K562 (cell line): ENCODE measurements around the gene HDAC7. TPM values are rescaled to one million over a fixed set of nuclear protein-coding genes. Genes with fewer than 3 reads are reported as not detected.

ENCODE experiments used
- ATAC-seq: fragments of 200-7000 bp; cut with Tn5 transposase; 3 replicates; pipeline ENCODE4 v1.9.1; 2020; ENCODE audit warnings: moderate library complexity
- BruUV-seq: library from RNA; stranded (reverse); fragments of 400-500 nt; replicated peaks from 2 replicates; lab custom pipeline; 2021; lab: Mats Ljungman, UMichigan
- CTCF ChIA-PET: fragments of 300-600 bp; formaldehyde crosslinking; extraction: SDS; loops from one replicate; lab custom pipeline; 2021; ENCODE audit warnings: low intra/inter-chr PET ratio; lab: Yijun Ruan, JAX
- POLR2A ChIA-PET: fragments of 300-600, 350-650 bp; sonication (Branson Sonifier 250); formaldehyde crosslinking; extraction: SDS; loops from one replicate; lab custom pipeline; 2021; ENCODE audit warnings: antibody characterized with exemption, inconsistent platforms; lab: Yijun Ruan, JAX
- DNase-seq, 4 experiments: peaks; one replicate each; pipeline versions ENCODE4 v3.0.0 to v3.0.0-alpha.2; 2011 to 2018; ENCODE audit warnings: low spot score in 3 of 4, mixed read lengths in 3 of 4; ENCODE audit errors: extremely low read depth in 1 of 4
- FAIRE-seq: peaks from 2 replicates; lab custom pipeline; 2011; peaks lifted over from hg19 to GRCh38; lab: Jason Lieb, UNC
- H2AFZ ChIP-seq: 2 replicates; pipeline ENCODE4 v1.6.0; 2011; ENCODE audit warnings: low read depth, low read length, control low read depth, inconsistent platforms
- H3K27ac ChIP-seq: fragments of 200-600 bp; 3 replicates; pipeline ENCODE4 v1.8.0; 2011; ENCODE audit warnings: low read depth, mild to moderate bottlenecking, control low read depth, inconsistent platforms, low read length, moderate library complexity, mixed read lengths; ENCODE audit errors: extremely low read depth
- H3K27me3 ChIP-seq, 2 experiments: fragments of 300-600 bp in 1 of 2; 2 replicates in 1 of 2; 3 replicates in 1 of 2; pipeline versions ENCODE4 v1.6.0 to v1.8.0; 2011; ENCODE audit warnings: inconsistent platforms in 2 of 2, low read length in 2 of 2, mild to moderate bottlenecking in 1 of 2, mixed read lengths in 1 of 2, moderate library complexity in 1 of 2; ENCODE audit not compliant: control insufficient read depth in 2 of 2, insufficient read depth in 2 of 2
- H3K36me3 ChIP-seq: fragments of 300-600 bp; 3 replicates; pipeline ENCODE4 v1.8.0; 2011; ENCODE audit warnings: mild to moderate bottlenecking, low read length, inconsistent platforms; ENCODE audit not compliant: control insufficient read depth, insufficient read depth
- H3K4me1 ChIP-seq, 2 experiments: fragments of 200-600 bp in 1 of 2; replicated peaks in 1 of 2; 2 replicates in 1 of 2; 3 replicates in 1 of 2; pipeline versions ENCODE4 v1.5.1 to v1.8.0; 2011; ENCODE audit warnings: inconsistent platforms in 2 of 2, low read length in 2 of 2, mild to moderate bottlenecking in 1 of 2, mixed read lengths in 1 of 2, moderate library complexity in 1 of 2; ENCODE audit not compliant: control insufficient read depth in 2 of 2, insufficient read depth in 2 of 2
- H3K4me2 ChIP-seq: 2 replicates; pipeline ENCODE4 v1.6.1; 2011; ENCODE audit warnings: low read length, control low read depth, inconsistent platforms, mixed read lengths; ENCODE audit not compliant: insufficient read depth
- H3K4me3 ChIP-seq: fragments of 200-600 bp; sonication (generic), shearing (Covaris generic); 2 replicates; pipeline ENCODE4 v1.5.1; 2016; ENCODE audit warnings: control low read depth, inconsistent platforms
- H3K79me2 ChIP-seq: fragments of 200-600 bp; 3 replicates; pipeline ENCODE4 v1.8.0; 2011; ENCODE audit warnings: low read length, inconsistent platforms; ENCODE audit not compliant: control insufficient read depth, insufficient read depth
- H3K9ac ChIP-seq, 2 experiments: 2 replicates each; pipeline versions ENCODE4 v1.6.0 to v1.6.1; 2011; ENCODE audit warnings: low read depth in 2 of 2, low read length in 2 of 2, control low read depth in 1 of 2, inconsistent platforms in 1 of 2, mild to moderate bottlenecking in 1 of 2, mixed read lengths in 1 of 2; ENCODE audit not compliant: insufficient read depth in 1 of 2
- H3K9me1 ChIP-seq: one replicate; pipeline ENCODE4 v1.6.0; 2011; ENCODE audit warnings: inconsistent platforms, mild to moderate bottlenecking, low read length, moderate library complexity; ENCODE audit not compliant: control insufficient read depth, insufficient read depth
- H3K9me3 ChIP-seq: replicated peaks from 2 replicates; pipeline ENCODE4 v1.5.1; 2011; ENCODE audit warnings: low read depth, low read length, inconsistent platforms; ENCODE audit not compliant: control insufficient read depth, insufficient read depth
- H4K20me1 ChIP-seq: replicated peaks from 2 replicates; pipeline ENCODE4 v1.6.1; 2011; ENCODE audit warnings: low read length, inconsistent platforms, mixed read lengths; ENCODE audit not compliant: control insufficient read depth, insufficient read depth
- CEBPB ChIP-seq: fragments of 450-650 bp; IDR thresholded peaks from 2 replicates; pipeline ENCODE4 v1.6.1; 2016; ENCODE audit warnings: missing genetic modification characterization, missing compliant biosample characterization
- DEAF1 ChIP-seq: fragments of 450-650 bp; formaldehyde crosslinking; IDR thresholded peaks from 2 replicates; pipeline ENCODE4 v1.4.0; 2020; ENCODE audit warnings: mild to moderate bottlenecking, moderate library complexity
- ESRRA ChIP-seq: fragments of 450-650 bp; IDR thresholded peaks from 2 replicates; pipeline ENCODE4 v1.6.1; 2014; ENCODE audit warnings: low read depth, mild to moderate bottlenecking, moderate library complexity, borderline replicate concordance
- FOXP4 ChIP-seq: sonication (generic); formaldehyde crosslinking; IDR thresholded peaks from 2 replicates; pipeline ENCODE4 v1.8.0; 2022; ENCODE audit warnings: mild to moderate bottlenecking, missing genetic modification reagents, borderline replicate concordance
- YY1 ChIP-seq, 3 experiments: IDR thresholded peaks; 2 replicates each; pipeline ENCODE4 v1.6.1; 2011; ENCODE audit warnings: low read length in 2 of 3, mild to moderate bottlenecking in 2 of 3, moderate library complexity in 2 of 3, borderline replicate concordance in 1 of 3, control low read depth in 1 of 3, low read depth in 1 of 3; ENCODE audit not compliant: insufficient read depth in 3 of 3, insufficient replicate concordance in 2 of 3, control insufficient read depth in 1 of 3, insufficient read length in 1 of 3; ENCODE audit errors: extremely low read depth in 1 of 3
- ZNF124 ChIP-seq: sonication (generic); formaldehyde crosslinking; IDR thresholded peaks from 2 replicates; pipeline ENCODE4 v1.8.1; 2022; ENCODE audit warnings: missing genetic modification reagents
- ZNF354B ChIP-seq: fragments of 250-450 bp; sonication (Bioruptor Pico); IDR thresholded peaks from 2 replicates; pipeline ENCODE4 v1.4.0; 2020
- ZNF696 ChIP-seq: fragments of 250-450 bp; sonication (Bioruptor Pico); conservative IDR thresholded peaks from 2 replicates; pipeline ENCODE4 v1.4.0; 2020; ENCODE audit warnings: mild to moderate bottlenecking, moderate library complexity
- WGBS: fragments of 100-300 bp; shearing (Covaris generic); methylation state at CpG from one replicate; pipeline ENCODE4 v1.1.6; 2016; ENCODE audit warnings: low coverage, mixed read lengths; ENCODE audit not compliant: insufficient coverage; ENCODE audit errors: missing lambda C conversion rate; 5-methylcytosine and 5-hydroxymethylcytosine counted together
- in situ Hi-C: fragments of 300-500 bp; cut with MboI; formaldehyde crosslinking; loops from 4 replicates; pipeline ENCODE4 v1.15.0; 2018; ENCODE audit warnings: inconsistent platforms, mixed read lengths
- intact Hi-C: fragments of 100-400 bp; cut with micrococcal nuclease; formaldehyde crosslinking; loops from 2 replicates; pipeline ENCODE4 v1.14.2; 2022
- polyA plus RNA-seq, 8 experiments: library from polyadenylated mRNA; depleted of rRNA in 4 of 8; stranded (reverse) in 5 of 8; unstranded in 3 of 8; fragments of >200 nt; fragmentation: Nextera tagmentation in 2 of 8; fragmentation: Illumina TruSeq in 1 of 8; extraction: Ambion mirVana in 2 of 8; extraction: Trizol in 1 of 8; gene quantifications; 2 replicates each; pipeline versions ENCODE4 v1.2.1 to v1.2.3, GENCODE V29; 2011 to 2014; ENCODE audit warnings: inconsistent platforms in 1 of 8, missing spikeins in 1 of 8
- total RNA-seq, 7 experiments: library from RNA; depleted of rRNA in 6 of 7; stranded (reverse); fragments of >200 nt in 6 of 7; fragmentation: Illumina TruSeq in 2 of 7; extraction: Trizol in 2 of 7; gene quantifications; 2 replicates each; pipeline versions ENCODE4 v1.2.1 to v1.2.3, GENCODE V29; 2011 to 2021; ENCODE audit warnings: low replicate concordance in 1 of 7
- TF ChIP-seq, protein P1 (sequence below): fragments of 450-650 bp; formaldehyde crosslinking; IDR thresholded peaks from 2 replicates; pipeline ENCODE4 v1.4.0; 2022; ENCODE audit warnings: missing genetic modification characterization
- TF ChIP-seq, protein P2 (sequence below), 2 experiments: fragments of 450-650 bp in 1 of 2; sonication (generic) in 1 of 2; formaldehyde crosslinking; conservative IDR thresholded peaks; 2 replicates each; pipeline versions ENCODE4 v1.4.0 to v1.8.1; 2020 to 2022; ENCODE audit warnings: mild to moderate bottlenecking in 1 of 2, missing genetic modification reagents in 1 of 2

HDAC7 gene
- total and polyA plus RNA-seq, 9 of the 15 experiments (the other 6 are each of a cell fraction or from before 2014, with no cell fraction given) = 2.5 to 129 (median 31.1) TPM

DNA sequence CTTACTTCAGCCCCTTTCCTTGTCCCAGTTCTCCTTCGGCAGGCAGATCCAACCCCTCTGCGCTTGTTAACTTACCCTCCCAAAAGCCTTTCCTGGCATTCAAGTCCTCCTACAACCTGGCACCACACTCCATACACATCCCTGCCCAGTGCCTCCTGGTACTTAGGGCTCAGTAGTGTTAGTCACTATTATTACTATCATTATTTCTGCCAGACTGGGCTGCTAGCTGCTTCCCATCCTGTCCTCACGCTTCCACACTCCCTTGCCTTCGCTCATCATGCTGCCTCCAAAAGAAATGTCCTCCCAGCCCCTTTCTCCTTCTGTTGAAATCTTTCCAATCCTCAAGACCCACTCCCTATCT, 1.6 kb upstream of the HDAC7 start (continued):
- TF ChIP-seq ESRRA = no peak

DNA sequence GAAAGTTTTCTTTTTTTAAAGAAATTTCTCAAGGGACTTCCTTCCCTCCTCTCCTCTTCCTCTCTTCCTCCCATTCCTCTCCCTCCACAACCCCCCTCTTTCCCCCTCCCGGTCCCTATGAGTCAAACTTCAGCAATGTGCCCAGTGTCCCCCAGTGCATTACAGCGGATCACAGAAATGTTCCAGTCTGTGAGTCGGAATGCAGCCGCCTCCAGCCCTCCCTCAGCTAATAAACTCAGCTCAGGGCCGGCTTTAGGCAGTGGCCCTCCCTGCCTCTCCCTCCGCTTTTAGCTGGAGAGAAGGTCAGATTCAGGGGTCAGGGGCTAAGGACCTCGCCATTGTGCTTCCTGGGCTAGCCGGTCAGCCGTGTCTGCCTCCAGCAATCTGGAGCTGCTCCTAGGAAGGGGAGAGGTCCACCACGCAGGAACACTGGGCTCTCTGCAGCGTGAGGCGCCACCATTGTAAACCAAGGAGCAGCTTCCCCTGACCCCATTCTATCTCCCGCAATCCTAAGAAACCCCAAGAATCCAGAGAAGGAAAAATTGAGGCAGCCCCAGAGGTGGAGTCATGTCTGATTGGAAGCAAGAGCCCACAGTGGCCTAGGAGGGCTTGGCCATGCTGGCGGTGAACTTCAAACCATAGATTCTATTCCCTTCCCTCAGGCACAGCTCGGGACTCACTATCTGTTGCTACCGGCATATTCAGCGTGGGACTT, 1.1 kb upstream of the HDAC7 start:
- Histone ChIP-seq H3K9me3 (no peaks in the 10 kb centered on the region), H4K20me1 (no peaks in the 10 kb centered on the region), H2AFZ (peak overlapping the region; percentile 51), H3K4me1 (peaks cover 38 to 53% of the 10 kb centered on the region in 2 experiments), H3K27ac (peak overlapping the region; percentile 80), H3K27me3 (no peaks in the 10 kb centered on the region), H3K79me2 (peaks cover 47% of the 10 kb centered on the region), H3K9ac (peak overlapping the region; percentile 73 to 96), H3K9me1 (no peaks in the 10 kb centered on the region), H3K4me2 (peak overlapping the region; percentile 94), H3K36me3 (peaks cover 17% of the 10 kb centered on the region), H3K4me3 (peak overlapping the region; percentile 68)
- DNase-seq (peak in 3 of 4 experiments; percentile 52 to 68 (median 65)), ATAC-seq (peak; percentile 5; the same call in 2 of the 3 replicates), FAIRE-seq (no peak)
- 37% methylated on average over 16 of the region's 17 CpGs for WGBS
- no TSS peak for BruUV-seq
- POLR2A ChIA-PET = interaction anchor here (0.8 to 1.4 kb wide), 5 partner anchors 8 to 64 kb away, joined by 3 to 5 read pairs (median 4); no protein-coding TSS in a partner anchor
- intact Hi-C loops = no loop called here
- in situ Hi-C loops = no loop called here
- CTCF ChIA-PET = interaction anchor here (1.2 to 2.6 kb wide), 2 partner anchors 17 to 18 kb away, joined by 3 to 17 read pairs; no protein-coding TSS in a partner anchor
- no peak for TF ChIP-seq ZNF696 (CRISPR knock-in tag)
- TF ChIP-seq DEAF1 (CRISPR knock-in tag) = no peak
- TF ChIP-seq CEBPB = no peak
- TF ChIP-seq ZNF124 = no peak
- TF ChIP-seq, protein P1, sequence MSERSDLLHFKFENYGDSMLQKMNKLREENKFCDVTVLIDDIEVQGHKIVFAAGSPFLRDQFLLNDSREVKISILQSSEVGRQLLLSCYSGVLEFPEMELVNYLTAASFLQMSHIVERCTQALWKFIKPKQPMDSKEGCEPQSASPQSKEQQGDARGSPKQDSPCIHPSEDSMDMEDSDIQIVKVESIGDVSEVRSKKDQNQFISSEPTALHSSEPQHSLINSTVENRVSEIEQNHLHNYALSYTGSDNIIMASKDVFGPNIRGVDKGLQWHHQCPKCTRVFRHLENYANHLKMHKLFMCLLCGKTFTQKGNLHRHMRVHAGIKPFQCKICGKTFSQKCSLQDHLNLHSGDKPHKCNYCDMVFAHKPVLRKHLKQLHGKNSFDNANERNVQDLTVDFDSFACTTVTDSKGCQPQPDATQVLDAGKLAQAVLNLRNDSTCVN = no peak
- no peak for TF ChIP-seq YY1 (IDR thresholded peaks at IDR 0.05; ENCODE audit: borderline replicate concordance in 1 of 3, control insufficient read depth in 1 of 3, extremely low read depth in 1 of 3, insufficient read depth in 3 of 3, insufficient read length in 1 of 3, insufficient replicate concordance in 2 of 3, low read depth in 1 of 3, low read length in 2 of 3)
- TF ChIP-seq FOXP4 (CRISPR knock-in tag) = no peak
- TF ChIP-seq ZNF354B (CRISPR knock-in tag) = no peak
- TF ChIP-seq, protein P2, sequence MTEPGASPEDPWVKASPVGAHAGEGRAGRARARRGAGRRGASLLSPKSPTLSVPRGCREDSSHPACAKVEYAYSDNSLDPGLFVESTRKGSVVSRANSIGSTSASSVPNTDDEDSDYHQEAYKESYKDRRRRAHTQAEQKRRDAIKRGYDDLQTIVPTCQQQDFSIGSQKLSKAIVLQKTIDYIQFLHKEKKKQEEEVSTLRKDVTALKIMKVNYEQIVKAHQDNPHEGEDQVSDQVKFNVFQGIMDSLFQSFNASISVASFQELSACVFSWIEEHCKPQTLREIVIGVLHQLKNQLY (CRISPR knock-in tag; conservative IDR thresholded peaks at IDR 0.05) = no peak
